Retinal pigment epithelial cell (primary cell): ENCODE measurements around the gene GDPD5.

Source experiments
- DNase-seq: peaks from one replicate; pipeline ENCODE4 v3.0.0-alpha.2; 2010; ENCODE audit warnings: low read depth
- H3K4me3 ChIP-seq: 2 replicates; pipeline ENCODE4 v1.5.1; 2011; ENCODE audit warnings: mild to moderate bottlenecking, low read length, control low read depth, moderate library complexity
- CTCF ChIP-seq: conservative IDR thresholded peaks from 2 replicates; pipeline ENCODE4 v1.5.1; 2011; ENCODE audit warnings: low read depth, low read length, control low read depth, inconsistent platforms

Gene GDPD5

GRCh38 chr11:75475767-75476650 is 49.7 kb downstream of the GDPD5 start:
- no peak for DNase-seq
- TF ChIP-seq CTCF: no peak
- H3K4me3 ChIP-seq: no peak overlapping the region

GRCh38 chr11:75474878-75475766 is 50.6 kb downstream of the GDPD5 start:
- no peak for DNase-seq
- no peak overlapping the region for H3K4me3 ChIP-seq
- no peak for TF ChIP-seq CTCF

GRCh38 chr11:75474240-75474639 is 51.5 kb downstream of the GDPD5 start:
- TF ChIP-seq CTCF: no peak
- no peak overlapping the region for H3K4me3 ChIP-seq

GRCh38 chr11:75473684-75474083 is 52.1 kb downstream of the GDPD5 start:
- H3K4me3 ChIP-seq: no peak overlapping the region
- no peak for TF ChIP-seq CTCF
- DNase-seq: no peak

More at GRCh38 chr11:75474240-75474639, 51.5 kb downstream of the GDPD5 start:
- no peak for DNase-seq

- no peak overlapping the region for H3K4me3 ChIP-seq
- no peak for TF ChIP-seq CTCF
- no peak for DNase-seq
Measured at GRCh38 chr11:75472081-75472732, 53.5 kb downstream of the GDPD5 start.

- no peak for TF ChIP-seq CTCF
- H3K4me3 ChIP-seq: no peak overlapping the region
- DNase-seq: no peak
Measured at GRCh38 chr11:75471176-75471973, 54.4 kb downstream of the GDPD5 start.
